Endothelial cell of umbilical vein (primary cell): ENCODE results near the gene GPAM.

ENCODE experiments used
- EZH2 ChIP-seq: IDR thresholded peaks from 2 replicates; pipeline ENCODE4 v1.6.1; 2012; ENCODE audit warnings: borderline replicate concordance, low read depth, mild to moderate bottlenecking, moderate library complexity, low read length, inconsistent platforms; ENCODE audit not compliant: severe bottlenecking
- FOS ChIP-seq: IDR thresholded peaks from 2 replicates; pipeline ENCODE4 v1.6.1; 2011; ENCODE audit warnings: mild to moderate bottlenecking, low read length, moderate library complexity, borderline replicate concordance; ENCODE audit not compliant: insufficient read depth
- JUN ChIP-seq: IDR thresholded peaks from 2 replicates; pipeline ENCODE4 v1.6.1; 2011; ENCODE audit warnings: borderline replicate concordance, low read depth; ENCODE audit not compliant: insufficient read length, insufficient read depth
- POLR2A ChIP-seq: IDR thresholded peaks from 2 replicates; pipeline ENCODE4 v1.6.1; 2012; ENCODE audit warnings: low read depth, mild to moderate bottlenecking, control low read depth, low read length
- POLR2AphosphoS5 ChIP-seq: IDR thresholded peaks from 2 replicates; pipeline ENCODE4 v1.6.1; 2012; ENCODE audit warnings: low read depth, mild to moderate bottlenecking, control low read depth, low read length, moderate library complexity; ENCODE audit not compliant: insufficient read depth
- TF ChIP-seq, protein P1 (sequence below), 2 donors: IDR thresholded peaks; 1 replicate in 1 of 2; 2 replicates in 1 of 2; pipeline ENCODE4 v1.5.1; 2011; ENCODE audit warnings: low read length in 2 of 2, mild to moderate bottlenecking in 2 of 2, moderate library complexity in 2 of 2, control low read depth in 1 of 2, inconsistent platforms in 1 of 2, low read depth in 1 of 2; ENCODE audit not compliant: insufficient read depth in 1 of 2; ENCODE audit errors: extremely low read depth in 1 of 2
- TF ChIP-seq, protein P2 (sequence below): IDR thresholded peaks from 2 replicates; pipeline ENCODE4 v1.6.1; 2011; ENCODE audit not compliant: insufficient read depth, insufficient read length

DNA sequence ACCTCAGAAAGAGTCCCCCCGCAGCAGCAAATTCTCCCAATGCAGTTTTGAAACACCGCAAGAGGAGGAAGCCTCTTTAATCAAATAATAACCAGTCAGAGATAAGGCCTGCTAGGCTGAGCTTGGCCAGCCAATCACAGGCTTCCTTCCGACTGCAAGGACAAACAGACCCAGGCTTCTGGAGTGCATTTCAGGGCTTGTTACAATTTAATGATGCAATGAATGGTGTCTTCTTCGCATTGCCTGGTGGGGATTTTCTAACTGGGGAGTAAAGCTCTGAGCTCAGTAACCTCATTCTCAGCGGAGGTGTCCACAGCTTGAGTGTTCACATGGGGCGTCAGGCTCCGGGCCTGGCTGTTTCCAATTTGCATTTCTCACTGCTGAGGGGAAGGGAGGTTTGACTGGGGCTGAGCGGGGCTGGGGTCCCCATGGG, 31.8 kb upstream of the GPAM start:
- TF ChIP-seq, protein P1, sequence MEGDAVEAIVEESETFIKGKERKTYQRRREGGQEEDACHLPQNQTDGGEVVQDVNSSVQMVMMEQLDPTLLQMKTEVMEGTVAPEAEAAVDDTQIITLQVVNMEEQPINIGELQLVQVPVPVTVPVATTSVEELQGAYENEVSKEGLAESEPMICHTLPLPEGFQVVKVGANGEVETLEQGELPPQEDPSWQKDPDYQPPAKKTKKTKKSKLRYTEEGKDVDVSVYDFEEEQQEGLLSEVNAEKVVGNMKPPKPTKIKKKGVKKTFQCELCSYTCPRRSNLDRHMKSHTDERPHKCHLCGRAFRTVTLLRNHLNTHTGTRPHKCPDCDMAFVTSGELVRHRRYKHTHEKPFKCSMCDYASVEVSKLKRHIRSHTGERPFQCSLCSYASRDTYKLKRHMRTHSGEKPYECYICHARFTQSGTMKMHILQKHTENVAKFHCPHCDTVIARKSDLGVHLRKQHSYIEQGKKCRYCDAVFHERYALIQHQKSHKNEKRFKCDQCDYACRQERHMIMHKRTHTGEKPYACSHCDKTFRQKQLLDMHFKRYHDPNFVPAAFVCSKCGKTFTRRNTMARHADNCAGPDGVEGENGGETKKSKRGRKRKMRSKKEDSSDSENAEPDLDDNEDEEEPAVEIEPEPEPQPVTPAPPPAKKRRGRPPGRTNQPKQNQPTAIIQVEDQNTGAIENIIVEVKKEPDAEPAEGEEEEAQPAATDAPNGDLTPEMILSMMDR (IDR thresholded peaks at IDR 0.05; ENCODE audit: extremely low read depth in 1 of 2, insufficient read depth in 1 of 2, low read depth in 1 of 2, low read length in 2 of 2), result no peak
- no peak for TF ChIP-seq POLR2AphosphoS5
- TF ChIP-seq, protein P2, sequence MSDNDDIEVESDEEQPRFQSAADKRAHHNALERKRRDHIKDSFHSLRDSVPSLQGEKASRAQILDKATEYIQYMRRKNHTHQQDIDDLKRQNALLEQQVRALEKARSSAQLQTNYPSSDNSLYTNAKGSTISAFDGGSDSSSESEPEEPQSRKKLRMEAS, result no peak
- no peak for TF ChIP-seq POLR2A
- no peak for TF ChIP-seq EZH2
- no peak for TF ChIP-seq JUN
- no peak for TF ChIP-seq FOS
